GM10248 (cell line): ENCODE data around the gene DAB1.

Source experiments
- CTCF ChIA-PET: fragments of 300-600 bp; sonication (Branson Sonifier 250); formaldehyde crosslinking; extraction: SDS; loops from one replicate; lab custom pipeline; 2021; ENCODE audit warnings: antibody characterized with exemption; lab: Yijun Ruan, JAX
- POLR2A ChIA-PET: fragments of 350-650 bp; sonication (Branson Sonifier 250); formaldehyde crosslinking; extraction: SDS; loops from one replicate; lab custom pipeline; 2020; ENCODE audit warnings: antibody characterized with exemption; lab: Yijun Ruan, JAX
- DNase-seq: peaks from one replicate; pipeline ENCODE4 v3.0.0; 2012; ENCODE audit errors: extremely low spot score
- CTCF ChIP-seq: IDR thresholded peaks from 2 replicates; pipeline ENCODE4 v1.5.1; 2012; ENCODE audit warnings: mild to moderate bottlenecking, low read depth; ENCODE audit errors: extremely low read depth, missing control alignments, control extremely low read depth

The DAB1 gene

GRCh38 chr1:57061369-57061768 lies 362.5 kb downstream of the DAB1 start:
- CTCF ChIA-PET: interaction anchor here (1.5 to 1.9 kb wide), 2 partner anchors 9 to 11 kb away, joined by 3 to 4 read pairs; no protein-coding TSS in a partner anchor
- DNase-seq: no peak
- POLR2A ChIA-PET: no interaction called here

GRCh38 chr1:57060451-57060850 lies 363.4 kb downstream of the DAB1 start:
- TF ChIP-seq CTCF: no peak
- POLR2A ChIA-PET: no interaction called here
- CTCF ChIA-PET: interaction anchor here (1.5 kb wide), 1 partner anchor 8 kb away, joined by 3 read pairs; no protein-coding TSS in a partner anchor
- no peak for DNase-seq

More at GRCh38 chr1:57061369-57061768, 362.5 kb downstream of the DAB1 start:
- no peak for TF ChIP-seq CTCF

- DNase-seq: no peak
- no peak for TF ChIP-seq CTCF
- CTCF ChIA-PET: no interaction called here
- POLR2A ChIA-PET: no interaction called here
These were observed 365.0 kb downstream of the DAB1 start for GRCh38 chr1:57058652-57059501.

- TF ChIP-seq CTCF: no peak
- POLR2A ChIA-PET: no interaction called here
- DNase-seq: no peak
- CTCF ChIA-PET: no interaction called here
These were observed 375.0 kb downstream of the DAB1 start for GRCh38 chr1:57048856-57049255.

GRCh38 chr1:57046462-57046861 lies 377.4 kb downstream of the DAB1 start:
- TF ChIP-seq CTCF: no peak
- CTCF ChIA-PET: no interaction called here
- POLR2A ChIA-PET: no interaction called here
- DNase-seq: no peak

GRCh38 chr1:57041901-57042300 lies 382.0 kb downstream of the DAB1 start:
- TF ChIP-seq CTCF: no peak
- CTCF ChIA-PET: no interaction called here
- POLR2A ChIA-PET: no interaction called here
- no peak for DNase-seq
